NCI-H82 treated with DMSO at 0.1 percent for 48 hours (cell line): ENCODE results near the gene RUFY2.
A peak's percentile ranks its signal among the peaks of the same experiment; 100 is the strongest.

Experiments used
- DNase-seq: peaks from one replicate; lab custom pipeline; 2025; ENCODE audit not compliant: unreplicated experiment; lab: John Stamatoyannopoulos, UW

RUFY2 gene

DNA sequence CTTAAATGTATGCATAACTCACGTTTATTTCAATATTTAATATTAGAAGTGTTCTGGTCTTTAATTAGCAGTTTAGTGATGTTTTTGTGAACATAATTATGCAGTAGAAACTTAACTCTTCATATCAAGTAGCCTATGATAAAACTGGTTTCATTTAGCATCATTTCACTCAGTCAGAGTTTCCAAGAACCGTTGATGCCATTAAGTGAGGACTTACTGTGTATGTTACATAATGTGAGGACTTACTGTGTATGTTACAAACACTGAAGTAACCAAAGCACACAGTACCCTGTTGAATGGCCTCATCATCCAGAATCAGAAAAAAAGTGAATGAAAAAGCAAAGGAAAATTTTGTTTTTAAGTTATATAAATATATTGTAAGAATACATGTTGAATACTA, 41.5 kb downstream of the RUFY2 start:
- DNase-seq, result no peak

DNA sequence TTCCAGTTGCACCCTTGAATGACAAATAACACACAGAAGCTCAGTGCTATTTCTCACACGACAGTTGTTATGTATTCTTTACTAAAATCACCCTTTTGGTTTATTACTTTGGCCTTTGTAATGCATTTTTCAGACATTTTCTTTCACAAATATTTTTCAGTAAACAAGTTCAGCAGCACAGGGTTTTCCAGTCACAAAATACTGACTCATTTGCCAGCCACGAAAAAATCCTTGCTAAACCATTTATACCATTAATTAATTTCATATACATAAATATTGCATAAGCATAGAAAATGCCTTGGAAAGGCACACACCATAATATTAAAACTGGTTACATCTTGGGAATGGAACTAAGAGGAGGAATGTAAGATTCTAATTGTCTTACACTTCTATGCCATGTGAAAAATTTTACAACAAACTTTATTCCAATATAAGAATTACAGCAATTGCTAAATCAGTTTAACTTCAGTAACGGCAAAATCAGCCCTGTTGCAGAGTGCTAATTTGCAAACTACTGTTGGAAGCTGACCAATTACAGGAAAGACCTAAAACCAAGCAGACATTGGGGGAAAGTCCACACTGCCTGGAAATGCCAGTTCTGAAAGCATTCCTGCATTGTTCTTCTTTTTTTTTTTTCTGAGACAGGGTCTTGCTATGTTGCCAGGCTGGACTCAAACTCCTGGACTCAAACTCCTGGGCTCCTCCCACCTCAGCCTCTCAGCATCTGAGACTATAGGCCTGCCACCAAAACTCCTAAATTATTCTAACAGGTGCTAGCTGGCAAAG, 42.8 kb downstream of the RUFY2 start:
- DNase-seq, result no peak

DNA sequence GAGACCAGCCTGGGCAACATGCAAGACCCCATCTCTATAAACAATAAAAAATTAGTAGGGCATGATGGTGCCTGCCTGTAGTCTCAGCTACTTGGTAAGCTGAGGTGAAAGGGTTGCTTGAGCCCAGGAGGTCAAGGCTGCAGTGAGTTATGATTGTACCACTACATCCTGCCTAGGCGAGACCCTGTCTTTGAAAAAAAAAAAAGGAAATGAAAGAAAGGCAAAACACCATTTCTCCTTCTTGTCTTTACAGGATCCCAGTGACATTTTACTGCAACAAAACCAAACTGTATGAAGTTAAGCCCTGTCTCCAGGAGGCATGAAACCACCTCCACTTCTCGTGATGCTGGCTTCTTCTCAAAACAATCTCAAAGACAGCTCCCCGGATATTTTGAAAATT, 44.5 kb downstream of the RUFY2 start:
- no peak for DNase-seq

DNA sequence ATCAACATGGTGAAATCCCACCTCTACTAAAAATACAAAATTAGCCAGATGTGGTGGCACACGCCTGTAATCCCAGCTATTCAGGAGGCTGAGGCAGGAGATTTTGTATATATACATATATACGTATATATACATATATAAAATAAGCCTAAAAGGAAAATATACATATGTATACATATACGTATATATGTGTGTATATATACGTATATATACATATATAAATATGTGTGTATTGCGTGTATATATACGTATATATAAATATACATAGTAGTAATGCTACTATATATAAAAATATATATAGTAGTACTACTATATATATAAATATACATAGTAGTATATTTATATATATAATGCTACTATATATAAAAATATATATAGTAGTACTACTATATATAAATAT, 47.9 kb downstream of the RUFY2 start:
- DNase-seq, result no peak

DNA sequence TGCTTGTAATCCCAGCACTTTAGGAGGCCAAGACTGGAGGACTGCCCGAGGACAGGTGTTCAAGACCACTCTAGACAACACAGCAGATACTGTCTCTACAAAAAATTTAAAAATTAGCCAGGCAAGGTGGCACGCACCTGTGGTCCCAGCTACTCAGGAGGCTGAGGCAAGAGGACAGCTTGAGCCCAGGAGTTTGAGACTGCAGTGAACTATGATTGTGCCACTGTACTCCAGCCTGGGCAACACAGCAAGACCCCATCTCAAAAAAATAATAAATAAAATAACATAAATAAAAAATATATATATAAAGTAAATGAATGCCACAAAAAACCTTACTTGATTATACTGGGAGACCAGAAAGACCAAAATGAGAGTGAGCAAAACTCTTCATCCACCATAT, 53.5 kb downstream of the RUFY2 start:
- DNase-seq, result no peak

DNA sequence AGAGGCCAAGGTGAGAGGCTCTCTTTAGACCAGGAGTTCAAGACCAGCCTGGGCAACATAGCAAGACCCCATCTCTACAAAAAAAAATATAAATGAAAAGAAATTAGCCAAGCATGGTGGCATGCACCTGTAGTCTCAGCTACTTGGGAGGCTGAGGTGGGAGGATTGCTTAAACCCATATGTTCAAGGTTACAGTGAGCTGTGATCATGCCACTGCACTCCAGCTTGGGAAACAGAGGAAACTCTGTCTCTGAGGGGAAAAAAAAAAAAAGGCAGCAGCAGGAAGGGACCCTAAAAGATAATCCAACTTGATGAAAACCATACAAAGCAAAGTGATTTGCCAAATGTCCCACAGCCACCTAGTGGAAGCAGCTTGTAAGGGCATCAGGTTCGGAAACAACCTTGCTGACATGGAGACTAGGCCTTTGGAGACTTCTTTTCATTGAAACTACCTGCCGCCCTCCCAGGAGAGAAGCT, 58.8 kb downstream of the RUFY2 start:
- no peak for DNase-seq

DNA sequence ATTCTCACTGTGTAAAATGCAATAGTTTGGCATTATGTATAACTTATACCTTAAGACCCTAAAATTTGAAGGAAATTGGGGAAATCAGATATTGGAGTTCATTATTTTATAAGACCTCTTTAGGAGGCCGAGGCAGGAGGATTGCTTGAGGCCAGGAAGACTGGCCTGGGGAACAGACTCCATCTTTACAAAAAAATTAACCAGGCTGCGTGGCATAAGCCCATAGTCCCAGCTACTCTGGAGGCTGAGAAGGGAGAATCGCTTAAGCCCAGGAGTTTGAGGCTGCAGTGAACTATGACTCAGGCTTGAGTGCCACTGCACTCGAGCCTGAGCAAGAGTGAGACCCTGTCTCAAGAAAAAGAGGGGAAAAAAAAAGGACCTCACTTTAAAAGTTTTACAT, 60.3 kb downstream of the RUFY2 start:
- no peak for DNase-seq

DNA sequence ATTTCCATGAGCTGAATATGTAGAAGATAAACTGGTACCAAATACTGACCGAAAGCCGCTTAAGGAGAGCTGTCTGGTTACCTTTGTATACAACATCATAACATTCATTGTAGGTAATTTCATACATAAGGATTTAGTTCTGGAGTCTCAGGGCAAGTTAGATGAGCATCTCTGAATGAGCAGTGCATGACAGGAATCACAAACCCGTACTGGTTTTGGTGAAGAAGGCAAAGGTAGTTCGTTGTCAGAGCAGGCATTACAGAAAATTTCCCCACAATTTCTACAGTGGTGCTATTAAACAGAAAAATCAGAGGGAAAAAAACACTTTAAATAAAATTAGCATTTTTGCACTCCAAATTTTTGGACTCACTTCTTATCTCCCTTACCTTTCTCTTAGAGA, 61.5 kb downstream of the RUFY2 start:
- no peak for DNase-seq

DNA sequence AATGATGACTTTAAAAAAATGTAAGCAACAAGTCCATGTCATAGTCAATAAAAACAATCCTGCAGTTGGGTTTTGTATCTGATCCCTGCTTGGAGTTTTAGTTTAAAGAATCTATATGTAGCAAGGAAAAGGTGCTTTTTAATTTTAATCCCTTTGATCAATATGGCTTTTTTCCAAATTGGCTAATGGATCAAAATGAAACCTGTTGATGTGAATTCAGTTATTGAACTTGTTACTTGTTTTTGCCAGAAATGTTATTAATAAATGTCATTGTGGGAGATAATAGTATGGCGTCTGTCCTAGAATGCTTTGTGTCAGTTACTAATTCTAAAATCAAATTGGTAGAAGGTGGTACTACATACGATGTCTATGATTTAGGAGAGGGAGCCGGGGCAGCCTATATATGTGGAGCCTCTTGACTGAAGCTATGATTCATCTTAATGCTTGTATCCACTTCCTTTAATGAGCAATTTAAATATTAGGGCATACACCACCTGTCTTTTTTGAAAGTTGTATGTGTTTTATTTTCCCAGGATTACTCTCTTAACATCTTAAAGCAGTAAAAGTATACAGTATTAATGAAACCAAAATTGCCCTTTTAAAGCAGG, 64.1 kb downstream of the RUFY2 start:
- no peak for DNase-seq

DNA sequence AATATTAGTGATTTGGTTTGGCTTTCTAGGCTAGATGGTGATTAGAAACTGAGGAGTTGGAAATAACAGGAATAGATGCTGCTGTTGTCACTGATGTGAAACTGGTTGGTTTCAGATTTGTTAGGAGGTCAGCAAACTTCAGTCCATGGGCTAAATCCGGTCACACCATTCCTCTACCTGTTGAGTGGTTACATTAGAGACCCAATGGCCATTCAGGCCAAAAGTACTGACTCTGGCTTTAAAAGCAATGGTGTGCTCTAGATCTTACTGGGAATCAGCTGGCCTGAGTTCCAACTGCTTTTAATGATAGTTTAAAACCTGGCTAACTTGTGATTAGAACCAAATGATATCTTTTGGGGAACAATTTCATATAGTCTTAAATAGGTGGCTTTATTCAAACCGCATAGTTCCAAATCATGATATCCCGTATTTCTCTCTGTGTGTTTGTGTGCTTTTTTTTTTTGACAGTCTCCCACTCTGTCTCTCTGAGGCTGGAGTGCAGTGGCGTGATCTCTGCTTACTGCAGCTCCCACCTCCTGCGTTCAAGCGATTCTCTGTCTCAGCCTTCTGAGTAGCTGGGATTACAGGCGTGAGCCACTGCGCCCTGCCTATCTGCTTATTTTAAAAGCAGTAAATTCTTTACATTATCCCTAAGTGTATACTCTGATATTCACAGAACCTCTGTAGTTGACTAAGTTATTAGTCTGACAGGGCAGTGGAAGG, 66.6 kb downstream of the RUFY2 start:
- DNase-seq, result no peak

DNA sequence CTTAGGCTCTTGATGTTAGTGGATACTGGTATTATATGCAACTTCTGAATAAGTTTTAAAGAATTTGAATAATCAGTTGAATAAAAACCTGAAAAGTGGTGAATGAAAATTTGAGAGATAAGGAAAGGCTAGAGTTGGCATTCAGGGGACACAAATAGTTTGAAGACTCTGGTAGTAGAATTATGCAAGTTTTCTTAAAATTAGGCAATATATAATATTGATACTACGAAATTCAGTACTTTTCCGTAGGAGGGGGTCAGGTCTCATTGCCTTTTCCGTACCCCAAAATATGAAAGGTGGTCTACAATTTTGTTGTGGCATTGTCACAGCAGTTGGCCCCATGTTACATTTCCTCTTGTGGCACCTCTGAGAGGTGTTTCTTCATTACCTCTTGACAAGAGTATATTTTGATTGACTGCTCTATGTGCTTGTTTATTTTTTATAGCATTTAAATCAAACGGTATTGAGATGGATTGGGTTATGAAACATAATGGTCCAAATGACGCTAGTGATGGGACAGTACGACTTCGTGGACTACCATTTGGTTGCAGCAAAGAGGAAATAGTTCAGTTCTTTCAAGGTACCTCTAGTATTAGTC, 70.2 kb downstream of the RUFY2 start:
- DNase-seq, result no peak

DNA sequence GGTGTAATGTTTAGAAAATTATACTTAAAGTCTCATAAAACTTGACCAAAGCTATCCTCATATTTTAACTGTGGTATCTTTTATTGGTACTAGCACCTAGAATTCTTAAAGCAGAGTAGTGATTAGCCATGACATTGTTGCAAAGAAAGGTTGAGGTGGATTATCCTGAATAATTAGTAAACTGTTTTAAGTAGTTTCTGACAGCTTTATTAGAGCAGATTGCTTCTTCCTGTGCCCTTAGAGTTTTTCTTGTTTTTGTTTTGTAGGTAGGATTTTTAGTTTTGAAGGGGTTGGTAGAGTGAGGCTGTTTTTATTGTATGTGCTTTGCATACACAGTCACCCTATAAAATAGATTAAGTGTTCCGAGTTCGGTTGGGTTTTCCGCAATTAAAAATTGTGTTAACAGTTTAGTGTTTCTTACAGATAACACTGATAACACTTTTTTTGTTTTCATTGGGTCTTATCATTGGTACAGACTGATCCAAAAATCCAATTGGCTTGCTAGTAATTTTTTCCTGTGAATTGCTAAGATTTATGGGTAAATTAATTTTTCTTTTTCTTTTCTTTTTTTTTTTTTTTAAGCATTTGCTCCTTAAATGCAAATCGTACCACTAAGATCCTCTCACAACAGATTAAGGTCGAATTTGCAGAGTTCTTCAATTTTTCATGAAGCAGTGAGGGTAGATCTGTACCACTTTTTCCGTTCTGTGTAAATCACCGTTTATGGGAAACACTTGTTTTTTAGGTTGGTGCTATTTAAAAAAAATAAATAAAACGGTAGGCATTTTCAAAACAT, 72.2 kb downstream of the RUFY2 start:
- no peak for DNase-seq

DNA sequence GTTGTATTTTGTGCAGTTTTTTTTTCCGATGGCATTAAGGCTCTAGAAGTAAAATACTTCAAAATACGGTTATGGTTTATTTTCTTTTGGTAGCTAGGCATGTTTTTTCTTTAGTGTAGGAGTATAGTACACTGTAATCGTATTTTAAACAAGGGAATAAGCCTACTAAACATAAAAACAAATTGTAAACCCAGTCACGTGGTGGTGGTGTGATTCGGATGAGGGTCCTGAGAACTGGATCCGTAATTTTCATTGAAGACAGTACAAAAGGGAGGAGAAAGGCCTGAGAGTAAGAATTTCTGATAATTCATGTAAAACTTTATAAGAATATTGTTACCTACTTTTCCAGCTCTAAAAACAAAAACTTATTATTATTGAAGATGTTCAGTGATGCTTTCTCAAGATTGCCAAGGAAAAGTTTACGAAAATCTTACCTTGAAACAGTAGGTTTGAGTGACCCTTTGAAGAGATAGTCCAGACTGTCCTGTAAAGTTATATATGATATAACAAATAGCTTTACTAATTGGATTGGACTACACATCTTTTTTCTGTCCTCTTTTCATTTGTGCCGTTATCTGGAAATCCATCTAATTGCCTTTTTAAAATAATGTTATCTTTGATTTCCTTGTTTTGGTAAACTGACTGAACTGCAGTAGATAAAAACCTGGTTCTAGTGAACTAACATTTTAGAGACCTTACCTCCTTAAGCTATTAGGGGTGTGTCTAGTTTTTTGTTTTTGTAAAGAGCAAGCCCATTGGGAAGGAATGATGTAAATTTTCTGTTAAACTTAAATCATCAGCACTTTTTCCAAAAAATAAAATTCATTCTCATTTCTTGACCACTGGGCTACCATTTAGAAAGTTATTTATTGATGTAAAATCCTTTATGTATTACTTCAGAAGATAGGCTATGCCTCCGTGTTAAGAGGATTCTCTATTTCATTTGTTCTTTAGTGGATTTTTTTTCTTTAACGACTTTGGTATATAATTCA, 73.3 kb downstream of the RUFY2 start:
- no peak for DNase-seq

DNA sequence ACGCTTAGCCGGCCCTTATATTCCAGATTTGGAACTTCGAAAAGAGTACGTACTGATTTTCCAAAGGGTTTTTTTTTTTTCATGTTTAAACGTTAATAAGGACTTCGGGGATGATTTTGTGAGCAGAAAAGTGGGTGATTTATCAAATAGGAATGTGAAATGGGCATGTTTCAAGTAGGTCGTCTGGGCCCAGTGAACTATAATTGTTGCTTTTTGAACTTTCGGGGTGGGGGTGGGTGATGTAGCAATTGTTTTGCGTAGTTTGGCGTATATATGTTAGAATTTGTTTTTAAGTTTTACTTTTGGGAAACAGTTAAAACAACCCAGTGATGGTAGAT, 74.0 kb downstream of the RUFY2 start:
- no peak for DNase-seq

DNA sequence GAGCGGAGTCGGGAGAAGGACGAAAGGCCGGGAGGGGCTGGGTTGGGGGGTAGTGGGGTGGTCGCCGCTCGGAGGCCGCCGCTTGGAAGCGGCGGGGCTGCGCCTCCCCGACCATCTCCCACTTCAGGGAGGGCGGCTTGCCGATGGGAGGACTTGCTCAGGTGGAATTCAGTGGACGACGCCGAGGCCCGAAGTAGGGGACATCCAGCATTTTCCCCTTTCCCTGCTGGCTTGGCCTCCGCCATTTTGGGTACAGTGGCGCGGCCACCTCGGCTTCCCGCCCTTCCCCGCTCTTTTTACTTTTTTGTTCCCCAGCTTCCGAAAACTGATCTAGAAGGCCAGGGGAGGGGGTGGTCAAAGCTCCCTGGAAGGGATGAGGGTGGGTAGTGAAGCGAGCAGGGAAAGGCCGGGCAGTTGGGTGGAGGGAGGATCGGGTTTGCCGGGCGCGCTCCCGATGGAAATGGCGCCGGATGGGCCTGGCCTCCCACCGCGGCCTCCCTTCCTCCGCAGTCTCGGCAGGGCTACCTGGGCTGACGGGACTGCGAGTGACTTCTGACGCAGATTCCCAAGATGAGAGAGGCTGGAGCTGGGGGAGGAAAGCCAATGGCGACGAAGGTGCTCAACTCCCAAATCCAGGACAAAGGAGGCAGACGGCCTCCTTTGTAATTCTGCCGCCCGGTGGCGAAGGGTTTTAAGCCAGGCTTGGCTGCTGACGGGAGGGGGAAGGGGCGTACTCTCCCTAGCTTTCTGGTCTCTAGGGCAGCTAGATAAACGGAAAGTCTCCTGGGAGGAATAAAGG, 74.6 kb downstream of the RUFY2 start, which contains the start of gene PBLD:
PBLD (minus strand) TSS at position 670 of the 799 bp plus-strand sequence. CDS start 26,084 bp downstream, outside the sequence.
- peak; percentile 61 for DNase-seq

DNA sequence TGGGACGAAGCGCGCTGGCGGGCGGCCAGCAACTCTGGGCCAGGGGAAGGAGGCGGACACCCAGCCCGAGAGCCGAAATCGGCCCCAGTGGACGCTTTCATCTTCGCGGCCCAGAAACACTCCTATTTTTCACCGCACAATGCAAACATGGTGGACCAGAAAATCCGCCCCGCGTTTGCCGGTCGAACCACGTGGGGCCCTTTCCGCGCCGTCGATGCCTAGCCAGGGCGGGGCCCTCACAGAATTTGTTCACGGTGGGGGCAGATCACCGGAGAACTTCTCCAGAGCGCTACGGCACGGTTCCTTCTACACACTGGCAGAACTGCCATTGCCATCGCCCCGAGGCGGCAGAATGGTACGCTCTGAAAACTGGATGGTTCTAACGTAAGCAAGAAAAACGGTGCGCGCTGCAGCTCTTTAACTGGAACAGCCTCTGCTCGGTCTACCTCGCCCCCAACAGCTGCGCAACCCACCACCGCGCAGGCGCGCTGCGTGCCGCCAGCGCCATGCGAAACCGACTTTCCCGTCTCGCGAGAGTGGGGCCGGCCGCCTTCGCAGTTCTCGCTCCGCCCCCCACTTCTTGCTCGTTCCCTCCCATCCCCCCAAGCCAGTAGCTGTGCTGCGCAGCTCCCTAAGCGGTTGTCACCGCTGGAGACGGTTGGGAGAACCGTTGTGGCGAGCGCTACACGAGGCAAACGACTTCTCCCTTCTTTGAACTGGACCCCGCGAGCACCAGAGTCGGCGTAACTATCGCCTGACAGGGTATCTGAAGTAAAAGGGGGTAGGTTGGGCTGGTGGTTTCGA, 75.4 kb downstream of the RUFY2 start, which contains the start of gene HNRNPH3:
HNRNPH3 (plus strand) TSS at position 610 of the 804 bp plus-strand sequence. CDS start 5,158 bp downstream, outside the sequence.
- DNase-seq, result peak; percentile 87

DNA sequence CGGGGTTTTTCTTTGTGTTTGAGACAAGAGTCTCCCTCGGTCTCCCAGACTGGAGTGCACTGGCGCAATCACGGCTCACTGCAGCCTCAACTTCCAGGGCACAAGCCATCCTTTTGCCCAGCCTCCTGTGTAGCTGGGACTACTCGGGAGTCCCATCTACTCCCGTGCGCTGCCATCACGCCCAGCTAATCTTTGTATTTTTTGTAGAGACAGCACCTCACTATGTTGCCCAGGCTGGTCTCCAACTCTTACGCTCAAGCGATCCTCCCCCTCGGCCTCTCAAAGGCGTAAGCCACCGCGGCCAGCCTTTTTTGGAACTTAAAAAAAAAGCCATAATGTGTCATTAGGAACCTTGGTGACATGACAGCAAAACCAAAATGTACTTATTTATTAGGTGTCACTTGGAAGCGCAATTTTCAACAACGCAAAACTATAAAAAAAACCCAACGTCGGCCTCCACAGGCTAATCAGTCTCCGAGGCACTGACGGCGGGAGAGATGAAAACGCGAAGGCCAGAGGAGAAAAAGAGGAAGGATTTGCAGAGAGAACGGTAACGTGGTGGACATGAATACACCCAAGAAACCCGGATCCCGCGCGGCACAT, 76.1 kb downstream of the RUFY2 start:
- DNase-seq, result no peak

DNA sequence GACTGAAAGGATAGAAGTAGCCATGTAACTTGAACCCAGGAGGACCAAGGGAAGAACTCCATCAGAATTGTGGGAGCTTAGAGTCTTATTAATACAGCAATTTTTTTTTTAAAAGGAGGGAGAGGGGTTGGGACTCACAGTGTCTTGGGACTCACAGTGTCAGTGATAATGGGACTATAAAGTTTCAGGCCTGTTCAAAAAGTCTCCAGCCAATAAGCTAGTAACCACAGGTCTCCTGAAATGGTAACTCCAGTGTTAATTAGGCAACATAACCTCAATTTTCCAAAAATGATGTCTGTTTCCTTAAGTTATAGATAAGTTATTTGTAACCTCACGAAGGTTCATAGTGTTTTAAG, 77.6 kb downstream of the RUFY2 start:
- DNase-seq, result no peak
